Peyer's patch (tissue), 4 donors: ENCODE measurements around the gene TRAPPC11. TPM values are rescaled to one million over a fixed set of nuclear protein-coding genes. Genes with fewer than 3 reads are reported as not detected.

Experiments
- DNase-seq, 3 donors: peaks; one replicate each; pipeline ENCODE4 v3.0.0-alpha.2; 2017 to 2019
- H3K27ac ChIP-seq, 4 donors: fragments of 200-600 bp; sonication (generic); one replicate each; pipeline ENCODE4 v1.5.1; 2016 to 2019
- H3K27me3 ChIP-seq, 2 donors: fragments of 200-600 bp; sonication (generic); one replicate each; pipeline ENCODE4 v1.5.1; 2019
- H3K36me3 ChIP-seq, 3 donors: fragments of 200-600 bp; sonication (generic); one replicate each; pipeline ENCODE4 v1.5.1; 2016 to 2019
- H3K4me1 ChIP-seq, 4 donors: fragments of 200-600 bp; sonication (generic); one replicate each; pipeline ENCODE4 v1.5.1; 2016 to 2019
- H3K4me3 ChIP-seq, 4 donors: fragments of 200-600 bp; sonication (generic); 1 replicate in 3 of 4; 2 replicates in 1 of 4; pipeline ENCODE4 v1.5.1; 2016 to 2019; ENCODE audit warnings: mild to moderate bottlenecking in 1 of 4
- H3K9me3 ChIP-seq, 4 donors: fragments of 200-600 bp; sonication (generic); one replicate each; pipeline ENCODE4 v1.5.1; 2016 to 2019; ENCODE audit warnings: mild to moderate bottlenecking in 1 of 4
- POLR2A ChIP-seq, 2 donors: fragments of 450-650 bp; IDR thresholded peaks; one replicate each; pipeline ENCODE4 v1.5.1; 2017; ENCODE audit warnings: antibody characterized with exemption in 2 of 2, mild to moderate bottlenecking in 2 of 2, moderate library complexity in 2 of 2
- total RNA-seq, 4 donors: library from RNA; depleted of rRNA; stranded (reverse); fragments of >200 nt; gene quantifications; one replicate each; pipeline ENCODE4 v1.1.0, GENCODE V29; 2016
- TF ChIP-seq, protein P1 (sequence below), 6 experiments: fragments of 450-650 bp in 4 of 6; fragments of 200-600 bp in 2 of 6; sonication (generic) in 1 of 6; IDR thresholded peaks; one replicate each; pipeline ENCODE4 v1.5.1; 2017 to 2019; ENCODE audit warnings: antibody characterized with exemption in 6 of 6, mild to moderate bottlenecking in 3 of 6, moderate library complexity in 1 of 6

Gene TRAPPC11
- total RNA-seq, 4 donors from 2014 or later: 38.0 to 60.1 (median 52.8) TPM

- TF ChIP-seq POLR2A (IDR thresholded peaks at IDR 0.05): no peak
- TF ChIP-seq, protein P1, sequence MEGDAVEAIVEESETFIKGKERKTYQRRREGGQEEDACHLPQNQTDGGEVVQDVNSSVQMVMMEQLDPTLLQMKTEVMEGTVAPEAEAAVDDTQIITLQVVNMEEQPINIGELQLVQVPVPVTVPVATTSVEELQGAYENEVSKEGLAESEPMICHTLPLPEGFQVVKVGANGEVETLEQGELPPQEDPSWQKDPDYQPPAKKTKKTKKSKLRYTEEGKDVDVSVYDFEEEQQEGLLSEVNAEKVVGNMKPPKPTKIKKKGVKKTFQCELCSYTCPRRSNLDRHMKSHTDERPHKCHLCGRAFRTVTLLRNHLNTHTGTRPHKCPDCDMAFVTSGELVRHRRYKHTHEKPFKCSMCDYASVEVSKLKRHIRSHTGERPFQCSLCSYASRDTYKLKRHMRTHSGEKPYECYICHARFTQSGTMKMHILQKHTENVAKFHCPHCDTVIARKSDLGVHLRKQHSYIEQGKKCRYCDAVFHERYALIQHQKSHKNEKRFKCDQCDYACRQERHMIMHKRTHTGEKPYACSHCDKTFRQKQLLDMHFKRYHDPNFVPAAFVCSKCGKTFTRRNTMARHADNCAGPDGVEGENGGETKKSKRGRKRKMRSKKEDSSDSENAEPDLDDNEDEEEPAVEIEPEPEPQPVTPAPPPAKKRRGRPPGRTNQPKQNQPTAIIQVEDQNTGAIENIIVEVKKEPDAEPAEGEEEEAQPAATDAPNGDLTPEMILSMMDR (IDR thresholded peaks at IDR 0.05): no peak
- Histone ChIP-seq H3K4me3 (no peak overlapping the region), H3K9me3 (no peaks in the 10 kb centered on the region), H3K4me1 (no peaks in the 10 kb centered on the region), H3K36me3 (peaks cover 0 to 70% (median 0%) of the 10 kb centered on the region in 3 donors), H3K27me3 (no peaks in the 10 kb centered on the region), H3K27ac (no peak overlapping the region)
- DNase-seq: no peak
These were observed 27.4 kb downstream of the TRAPPC11 start for GRCh38 chr4:183686461-183686860.

DNA sequence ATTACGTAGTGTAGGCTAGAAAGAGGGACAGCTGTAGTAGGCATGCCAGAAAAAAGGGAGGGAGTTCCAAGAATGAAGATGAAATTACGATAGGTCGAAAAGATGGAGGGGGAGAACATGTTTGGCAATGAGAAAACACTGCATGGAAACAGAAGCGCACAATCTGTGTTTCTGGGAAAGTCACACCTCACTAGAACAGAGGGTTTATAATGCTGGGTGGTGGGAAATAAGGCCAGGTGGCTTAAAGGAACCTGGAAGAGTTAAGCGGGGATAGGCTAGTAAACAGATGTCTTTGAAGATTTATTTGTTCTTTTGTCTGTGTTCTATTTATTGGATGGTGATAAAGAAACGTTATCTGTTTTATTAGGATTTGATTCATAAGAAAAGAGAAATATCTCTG is 29.1 kb downstream of the TRAPPC11 start:
- no peak overlapping the region for H3K27ac ChIP-seq
- TF ChIP-seq, protein P1 (IDR thresholded peaks at IDR 0.05): no peak
- TF ChIP-seq POLR2A (IDR thresholded peaks at IDR 0.05): no peak
- H3K36me3 ChIP-seq: peaks cover 0 to 85% (median 2%) of the 10 kb centered on the region in 3 donors
- H3K9me3 ChIP-seq: no peaks in the 10 kb centered on the region
- no peak for DNase-seq
- H3K27me3 ChIP-seq: no peaks in the 10 kb centered on the region
- H3K4me1 ChIP-seq: no peaks in the 10 kb centered on the region
- H3K4me3 ChIP-seq: no peak overlapping the region

GRCh38 chr4:183691006-183691405 is 31.9 kb downstream of the TRAPPC11 start:
- Histone ChIP-seq H3K4me1 (no peaks in the 10 kb centered on the region), H3K36me3 (peaks cover 0 to 84% (median 2%) of the 10 kb centered on the region in 3 donors)
- TF ChIP-seq POLR2A (IDR thresholded peaks at IDR 0.05): no peak
- TF ChIP-seq, protein P1 (IDR thresholded peaks at IDR 0.05): no peak

GRCh38 chr4:183691897-183692296 is 32.8 kb downstream of the TRAPPC11 start:
- DNase-seq: no peak
- no peaks in the 10 kb centered on the region for H3K27me3 ChIP-seq
- no peak for TF ChIP-seq POLR2A (IDR thresholded peaks at IDR 0.05)
- TF ChIP-seq, protein P1 (IDR thresholded peaks at IDR 0.05): no peak
- H3K27ac ChIP-seq: no peak overlapping the region
- H3K9me3 ChIP-seq: no peaks in the 10 kb centered on the region
- H3K36me3 ChIP-seq: peaks cover 0 to 84% (median 2%) of the 10 kb centered on the region in 3 donors
- H3K4me1 ChIP-seq: no peaks in the 10 kb centered on the region
- H3K4me3 ChIP-seq: no peak overlapping the region

More at GRCh38 chr4:183691006-183691405, 31.9 kb downstream of the TRAPPC11 start:
- no peaks in the 10 kb centered on the region for H3K27me3 ChIP-seq
- H3K9me3 ChIP-seq: no peaks in the 10 kb centered on the region
- H3K4me3 ChIP-seq: no peak overlapping the region
- DNase-seq: no peak
- no peak overlapping the region for H3K27ac ChIP-seq

DNA sequence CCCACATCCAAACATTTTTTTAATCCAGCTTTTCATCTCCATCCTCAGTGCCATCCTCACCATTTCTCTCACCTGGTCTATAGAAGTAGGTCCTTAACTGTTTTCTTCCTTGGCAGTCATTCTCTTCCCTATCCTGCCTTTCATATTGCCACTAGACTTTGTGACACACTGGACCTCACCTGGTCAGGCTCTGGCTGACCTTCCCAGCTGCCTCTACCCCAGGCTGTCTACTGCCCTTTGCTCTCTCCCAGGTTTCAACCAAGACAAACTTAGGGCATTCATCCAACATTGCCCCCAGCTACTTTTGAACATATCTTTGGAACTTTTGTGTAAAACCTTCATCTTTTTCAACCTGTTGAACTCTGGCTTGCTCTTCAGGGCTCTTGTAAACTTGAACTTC is 39.8 kb downstream of the TRAPPC11 start:
- no peak overlapping the region for H3K4me3 ChIP-seq
- H3K27me3 ChIP-seq: no peaks in the 10 kb centered on the region
- H3K36me3 ChIP-seq: peaks cover 0 to 87% (median 0%) of the 10 kb centered on the region in 3 donors
- TF ChIP-seq, protein P1 (IDR thresholded peaks at IDR 0.05): no peak
- no peak for TF ChIP-seq POLR2A (IDR thresholded peaks at IDR 0.05)
- DNase-seq: no peak
- H3K9me3 ChIP-seq: no peaks in the 10 kb centered on the region
- H3K4me1 ChIP-seq: no peaks in the 10 kb centered on the region
- no peak overlapping the region for H3K27ac ChIP-seq

- Histone ChIP-seq H3K27ac (no peak overlapping the region), H3K4me3 (no peak overlapping the region), H3K36me3 (peaks cover 0 to 73% (median 0%) of the 10 kb centered on the region in 3 donors), H3K9me3 (no peaks in the 10 kb centered on the region), H3K4me1 (no peaks in the 10 kb centered on the region), H3K27me3 (no peaks in the 10 kb centered on the region)
- DNase-seq: no peak
- TF ChIP-seq, protein P1 (IDR thresholded peaks at IDR 0.05): no peak
- TF ChIP-seq POLR2A (IDR thresholded peaks at IDR 0.05): no peak
These were observed 41.3 kb downstream of the TRAPPC11 start for GRCh38 chr4:183700407-183700806.
